ENCODE data around the gene SH3BP5.

Gene SH3BP5

GRCh38 chr3:15205482-15205933 lies 126.9 kb downstream of the SH3BP5 start:
- no peaks in the 10 kb centered on the region for H3K27me3 ChIP-seq (replicated peaks)
- no peak for DNase-seq
- peak overlapping the region; percentile 89 for H3K27ac ChIP-seq
- no peak for TF ChIP-seq CTCF (IDR thresholded peaks at IDR 0.05; ENCODE audit: low read depth, low read length, missing control alignments)
- H3K36me3 ChIP-seq (replicated peaks): peaks cover 2% of the 10 kb centered on the region
- in situ Hi-C loops (cut with HindIII; ENCODE audit: low pct_ligation_motif_present, low sequenced_read_pairs): no loop called here
- peak overlapping the region; percentile 90 for H3K4me3 ChIP-seq (ENCODE audit: low read depth, low read length)
